Activated CD4-positive, alpha-beta memory T cell treated with anti-CD3 and anti-CD28 coated beads, Interleukin-2, amount 10 ng/mL, durations not matched to agents 7 days and 5 days (primary cell): ENCODE data around the gene NPR3. TPM values are rescaled to one million over a fixed set of nuclear protein-coding genes. Genes with fewer than 3 reads are reported as not detected.

Experiments used
- total RNA-seq, 2 experiments: library from RNA; stranded (reverse); gene quantifications; one replicate each; pipeline ENCODE4 v1.2.3, GENCODE V29; 2021

NPR3 gene
- total RNA-seq, 2 experiments from 2014 or later = not detected

Other genes with a start within 250 kb of the NPR3 start
- 100 to 1,000 TPM; 603 to 618 TPM for gene SUB1, start 125.8 kb upstream of the NPR3 start, total RNA-seq